ENCODE measurements around the gene SLC6A5.

The SLC6A5 gene

DNA sequence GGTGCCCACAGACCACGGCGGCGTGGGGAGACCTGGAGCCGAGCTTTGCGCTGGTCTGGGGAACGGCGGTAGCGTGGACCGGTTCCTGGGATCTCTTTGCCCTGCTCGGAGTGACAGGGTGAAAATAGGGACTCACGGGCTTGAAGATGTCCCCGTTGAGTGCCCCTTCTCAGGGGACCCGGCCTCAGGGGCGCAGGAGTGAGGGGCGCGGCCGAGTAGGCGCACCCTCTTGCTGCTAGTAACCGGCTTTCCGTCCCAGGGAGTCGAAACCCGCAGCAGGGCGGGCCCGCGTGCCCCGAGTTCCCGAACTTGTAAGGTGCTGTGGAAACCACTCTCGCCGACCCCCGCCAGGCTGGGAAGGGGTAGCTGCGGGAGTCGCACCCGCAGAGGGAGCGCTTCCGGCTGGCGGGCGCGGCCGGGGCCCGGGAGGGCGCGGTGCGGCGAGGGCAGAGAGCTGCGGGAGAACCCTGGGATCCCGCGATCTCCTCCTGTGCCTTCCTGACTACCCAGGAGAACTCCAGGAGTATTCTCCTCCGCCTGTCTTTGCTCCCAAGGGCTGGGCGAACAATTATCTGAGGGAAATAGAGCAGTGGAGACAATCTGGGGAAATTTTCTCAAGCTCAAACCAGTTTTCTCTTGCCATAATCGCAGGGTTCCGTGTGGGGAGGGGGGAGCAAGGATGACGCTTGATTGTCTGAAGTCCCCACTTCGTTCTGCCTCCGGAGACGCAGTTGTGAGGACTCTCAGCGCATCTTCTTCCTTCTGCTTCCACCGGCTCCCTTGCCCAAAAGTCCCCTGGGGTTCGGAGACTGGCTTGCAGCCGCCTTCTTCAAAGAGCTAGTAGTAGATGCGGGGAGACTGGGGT lies 70.6 kb downstream of the SLC6A5 start:
- peak; percentile 60 for DNase-seq

DNA sequence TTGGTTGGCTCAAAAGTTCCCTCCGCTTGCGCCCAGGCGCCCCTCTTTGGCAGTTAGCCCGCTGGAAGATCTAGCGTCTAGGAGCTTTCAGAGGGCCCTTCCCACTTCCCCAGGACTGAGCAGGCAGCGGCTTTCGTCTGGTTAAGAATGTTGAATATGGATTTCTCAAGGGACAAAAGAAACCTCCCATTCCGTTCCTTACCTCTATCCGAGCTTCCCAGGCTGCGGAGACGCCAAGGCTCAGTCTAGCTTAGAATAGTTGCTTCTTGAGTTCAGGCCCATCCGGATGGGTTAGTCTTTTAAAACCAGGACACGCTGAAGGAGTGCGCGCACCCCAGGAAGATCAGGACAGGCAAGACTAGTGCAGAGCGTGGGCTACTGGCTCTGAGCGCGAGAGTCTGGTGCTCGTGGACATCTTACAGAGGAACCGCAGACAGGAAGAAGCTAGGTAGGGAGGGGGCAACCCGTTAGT lies 71.6 kb downstream of the SLC6A5 start:
- peak; percentile 17 for DNase-seq

DNA sequence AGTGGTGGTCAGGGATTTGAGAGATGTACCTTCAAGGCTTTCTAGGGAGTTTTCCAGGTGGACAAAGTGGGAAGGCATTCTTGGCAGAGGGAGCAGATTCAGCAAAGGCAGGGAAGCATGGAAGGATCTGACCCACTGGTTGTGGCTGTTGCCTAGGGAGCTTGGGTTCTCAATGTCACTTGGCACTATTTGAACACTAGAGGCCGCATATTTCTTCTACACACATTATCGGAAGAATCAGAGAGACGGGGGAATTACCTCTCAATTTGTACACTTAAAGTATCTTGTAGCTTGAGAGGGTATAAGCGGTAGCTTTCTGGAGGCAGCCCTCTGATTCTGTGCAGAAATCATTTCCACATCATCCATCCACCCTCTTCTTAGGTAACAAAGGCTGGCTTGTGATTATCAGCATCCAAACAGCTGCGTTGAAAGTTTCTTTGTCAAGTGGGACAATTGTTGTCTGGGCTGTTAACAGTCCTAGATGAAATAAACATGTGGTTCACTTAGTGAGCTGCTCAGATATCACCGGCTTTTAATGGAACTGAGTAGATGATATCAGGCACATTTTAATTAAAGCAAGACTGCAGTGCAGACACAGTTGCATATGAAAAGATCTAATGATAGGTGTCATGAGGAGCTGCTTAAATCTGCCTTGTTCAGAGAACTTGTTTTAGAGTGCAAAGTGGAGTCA lies 72.6 kb downstream of the SLC6A5 start:
- DNase-seq = peak; percentile 12

DNA sequence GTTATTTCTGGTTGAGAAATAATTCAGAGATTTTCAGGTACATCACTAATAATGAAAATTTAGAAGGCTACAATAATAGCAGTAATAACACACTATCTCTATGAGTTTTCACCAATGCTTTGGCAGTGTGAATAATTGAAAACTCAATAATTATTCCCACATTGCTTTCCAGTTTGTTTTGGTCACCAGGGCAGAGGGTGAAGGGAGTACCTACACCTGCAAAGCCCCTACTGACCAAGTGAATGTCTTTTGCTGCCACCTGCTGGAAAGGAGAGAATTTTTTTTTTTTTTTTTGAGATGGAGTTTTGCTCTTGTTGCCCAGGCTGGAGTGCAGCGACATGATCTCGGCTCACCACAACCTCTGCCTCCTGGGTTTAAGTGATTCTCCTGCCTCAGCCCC lies 73.2 kb downstream of the SLC6A5 start:
- DNase-seq = no peak

DNA sequence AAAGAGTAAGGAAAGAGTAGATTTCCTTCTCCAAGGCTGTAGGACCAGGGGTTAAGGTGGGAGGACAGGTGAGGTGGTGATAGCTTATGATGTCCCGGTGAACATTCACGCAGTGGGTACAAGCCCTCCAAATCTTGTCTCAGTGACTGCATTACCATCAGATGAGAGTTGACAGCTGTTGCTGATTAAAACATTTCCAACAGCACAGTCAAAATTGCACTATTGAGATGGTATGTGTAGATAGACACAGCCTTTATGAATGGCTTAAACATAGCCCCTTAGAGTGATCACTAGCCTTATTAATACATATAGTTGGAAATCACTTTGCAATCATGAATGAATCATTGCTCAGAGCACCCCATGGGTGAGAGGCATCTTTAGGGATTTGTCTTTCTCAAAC lies 77.2 kb downstream of the SLC6A5 start:
- DNase-seq = no peak

DNA sequence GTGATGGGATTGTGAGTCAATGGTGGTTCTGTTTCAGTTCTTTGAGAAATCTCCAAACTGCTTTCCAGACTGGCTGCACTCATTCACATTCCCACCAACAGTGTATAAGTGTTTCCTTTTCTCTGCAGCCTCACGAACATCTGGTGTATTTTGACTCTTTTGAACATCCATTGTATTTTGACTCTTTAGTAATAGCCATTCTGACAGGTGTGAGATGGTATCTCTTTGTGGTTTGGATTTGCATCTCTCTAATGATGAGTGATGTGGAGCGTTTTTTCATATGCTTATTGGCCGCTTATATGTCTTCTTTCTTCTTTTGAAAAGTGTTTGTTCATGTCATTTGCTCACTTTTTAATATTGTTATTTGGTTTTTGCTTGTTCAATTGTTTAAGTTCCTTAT lies 89.4 kb downstream of the SLC6A5 start:
- no peak for DNase-seq

DNA sequence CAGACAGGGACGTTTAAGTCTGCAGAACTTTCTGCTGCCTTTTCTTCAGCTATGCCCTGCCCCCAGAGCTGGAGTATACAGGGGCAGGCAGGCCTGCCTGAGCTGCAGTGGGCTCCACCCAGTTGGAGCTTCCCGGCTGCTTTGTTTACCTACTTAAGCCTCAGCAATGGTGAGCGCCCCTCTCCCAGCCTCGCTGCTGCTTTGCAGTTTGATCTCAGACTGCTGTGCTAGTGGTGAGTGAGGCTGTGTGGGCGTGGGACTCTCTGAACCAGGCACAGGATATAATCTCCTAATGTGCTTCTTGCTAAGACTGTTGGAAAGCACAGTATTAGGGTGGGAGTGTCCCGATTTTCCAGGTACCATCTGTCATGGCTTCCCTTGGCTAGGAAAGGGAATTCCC lies 108.5 kb downstream of the SLC6A5 start:
- DNase-seq = no peak

All from right kidney (tissue), 1 donor.